Measurements from ENCODE around the gene RDH13.
"Not testable (repeated sequence)": the region's sequence is repeated elsewhere in the genome, so short reads cannot be mapped to it uniquely, and the experiment has no call there.

RDH13 gene

DNA sequence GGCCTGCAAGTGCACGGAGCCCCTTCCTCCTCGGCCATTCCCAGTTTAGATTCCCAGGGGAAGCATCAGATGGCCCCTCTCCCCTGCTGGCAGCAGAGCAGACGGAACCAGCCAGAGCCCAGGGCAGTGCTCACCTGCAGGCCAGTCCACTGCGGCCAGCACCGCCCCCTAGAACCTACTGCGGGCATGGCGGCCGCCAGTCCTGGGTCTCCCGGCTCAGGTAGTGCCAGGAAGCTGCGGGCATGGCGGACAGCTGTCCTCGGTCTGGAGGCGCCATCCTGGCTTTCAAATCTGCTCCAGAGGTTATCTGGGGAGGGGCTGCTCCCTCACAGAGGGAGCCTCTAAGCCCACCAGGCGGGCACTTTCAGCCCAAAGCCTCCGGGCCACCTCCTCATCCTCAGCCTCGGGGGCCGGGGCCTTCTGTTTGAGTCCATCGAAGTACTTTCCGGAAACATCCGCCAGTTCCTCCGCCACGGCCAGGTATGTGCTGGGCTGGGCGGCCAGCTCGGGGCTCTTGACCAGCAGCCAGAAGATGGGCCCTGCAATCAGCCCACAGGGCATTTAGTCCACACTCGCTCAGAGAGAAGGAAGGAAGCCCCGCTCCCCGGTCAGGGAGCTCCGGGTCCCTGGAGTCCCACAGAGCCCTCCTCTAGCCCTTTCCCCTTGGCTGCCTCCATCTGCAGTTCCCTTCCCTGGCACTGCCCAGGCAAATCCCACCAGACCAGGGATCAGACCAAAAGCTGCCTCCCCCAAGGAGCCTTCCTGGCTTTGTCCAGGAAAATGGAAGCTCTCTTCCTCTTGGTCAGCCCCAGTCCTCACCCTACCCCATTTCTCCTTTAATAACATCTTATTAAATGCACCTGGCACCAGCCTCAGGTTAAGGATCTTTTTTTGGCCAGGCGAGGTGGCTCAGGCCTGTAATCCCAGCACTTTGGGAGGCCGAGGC lies 17.9 kb downstream of the RDH13 start:
- DNase-seq (ENCODE audit: low read depth): no peak

DNA sequence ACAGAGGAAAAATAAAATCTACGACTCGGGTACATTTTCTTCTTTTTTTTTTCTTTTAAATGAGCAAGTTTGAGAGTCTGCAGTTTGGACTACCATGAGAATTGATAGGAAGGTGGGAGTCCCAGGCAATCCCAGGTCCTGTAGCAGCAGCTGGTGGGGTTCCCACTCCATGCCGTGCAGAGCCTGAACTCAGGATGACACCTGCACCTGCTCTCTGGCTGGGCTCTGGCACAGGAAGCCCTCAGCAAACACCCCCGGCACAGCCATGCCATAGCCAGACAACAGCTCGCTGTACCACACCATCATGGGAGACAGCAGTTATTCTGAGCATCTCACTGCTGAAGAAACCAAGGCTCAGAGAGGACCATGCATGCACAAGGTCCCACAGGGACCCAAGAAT lies 18.7 kb downstream of the RDH13 start:
- DNase-seq (ENCODE audit: low read depth): no peak

DNA sequence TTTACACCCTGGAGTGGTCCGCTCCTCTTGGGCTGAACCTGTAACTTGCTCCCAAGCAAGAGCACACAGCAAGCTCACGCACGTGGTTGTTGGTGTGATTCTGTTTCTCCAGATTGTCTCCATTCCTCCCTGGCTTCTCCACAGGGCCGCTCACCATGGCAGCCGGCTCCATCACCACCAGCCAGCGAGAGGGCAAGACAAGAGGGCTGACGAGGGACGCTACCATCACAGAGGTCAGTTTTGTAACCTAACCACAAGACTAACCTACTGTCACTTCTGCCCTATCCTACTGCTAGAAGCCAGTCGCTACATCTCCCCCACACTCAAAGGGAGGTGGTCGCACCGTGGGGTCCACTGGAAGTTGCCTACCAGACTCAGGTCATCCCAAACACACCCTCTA lies 20.3 kb downstream of the RDH13 start:
- no peak for DNase-seq (ENCODE audit: low read depth)

DNA sequence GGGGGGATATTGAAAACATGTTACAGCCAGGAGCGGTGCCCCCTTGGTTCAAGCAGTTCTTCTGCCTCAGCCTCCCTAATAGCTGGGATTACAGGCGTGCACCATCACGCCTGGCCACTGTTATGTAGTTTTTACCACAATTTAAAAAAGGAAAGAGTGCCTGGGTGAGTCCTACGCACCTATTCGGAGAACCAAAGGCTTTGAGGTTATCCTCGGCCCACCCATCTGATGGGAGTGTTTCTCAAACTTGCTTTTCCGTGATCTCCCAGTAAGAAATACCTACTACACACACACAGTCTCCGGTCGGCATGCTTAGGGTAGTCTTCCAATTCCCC lies 20.6 kb downstream of the RDH13 start:
- DNase-seq (ENCODE audit: low read depth): no peak

DNA sequence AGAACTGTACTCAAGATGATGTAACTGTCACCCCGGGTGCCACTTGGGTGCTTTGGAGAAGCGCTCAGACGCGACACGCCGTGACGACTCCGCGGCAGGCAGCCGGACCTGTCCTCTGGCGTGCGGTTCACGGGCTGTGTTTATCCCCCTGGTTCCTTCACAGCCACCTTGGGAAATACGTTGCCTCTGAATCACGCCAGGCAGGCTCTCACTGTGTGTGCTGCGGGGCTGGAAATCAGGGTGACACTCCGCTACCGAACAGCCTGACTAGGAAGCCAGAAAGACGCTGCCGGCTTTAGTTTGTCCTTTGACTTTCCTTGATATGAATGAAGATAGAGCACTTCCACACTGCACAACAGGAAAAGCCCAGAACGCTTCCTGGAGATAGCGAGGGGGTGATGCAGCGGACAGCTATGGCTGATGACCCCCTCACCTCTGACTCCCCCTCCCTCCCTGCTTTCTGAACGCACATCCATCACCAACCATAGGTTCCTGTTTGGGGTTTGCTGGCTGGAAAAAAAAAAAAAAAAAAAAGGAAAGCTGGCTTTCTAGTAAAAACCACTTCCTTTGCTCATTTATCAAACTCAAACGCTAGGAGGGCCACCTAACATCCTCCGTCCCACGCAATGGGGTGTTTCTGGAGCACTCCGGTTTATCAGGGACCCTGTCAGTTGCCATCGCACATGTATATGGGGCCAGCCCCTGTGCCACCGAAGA lies 21.2 kb downstream of the RDH13 start:
- peak; percentile 10 for DNase-seq (ENCODE audit: low read depth)

DNA sequence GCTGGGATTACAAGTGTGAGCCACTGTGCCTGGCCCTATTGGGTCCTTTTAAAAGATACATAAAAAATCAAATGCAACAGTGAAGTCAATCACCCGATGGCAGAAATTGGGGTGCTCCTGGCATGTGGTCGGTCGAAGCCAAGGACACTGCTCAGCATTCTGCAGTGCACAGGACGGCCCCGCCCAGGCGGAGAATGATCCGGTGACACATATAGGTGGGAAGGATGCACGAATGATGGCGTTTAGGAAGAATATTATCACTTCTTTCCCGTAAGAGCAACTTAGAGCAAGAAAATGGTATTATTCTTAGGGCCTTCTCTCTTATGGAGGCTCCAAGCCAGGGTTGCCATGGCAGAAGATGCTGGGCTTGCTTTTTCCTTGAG lies 21.7 kb downstream of the RDH13 start:
- no peak for DNase-seq (ENCODE audit: low read depth)

DNA sequence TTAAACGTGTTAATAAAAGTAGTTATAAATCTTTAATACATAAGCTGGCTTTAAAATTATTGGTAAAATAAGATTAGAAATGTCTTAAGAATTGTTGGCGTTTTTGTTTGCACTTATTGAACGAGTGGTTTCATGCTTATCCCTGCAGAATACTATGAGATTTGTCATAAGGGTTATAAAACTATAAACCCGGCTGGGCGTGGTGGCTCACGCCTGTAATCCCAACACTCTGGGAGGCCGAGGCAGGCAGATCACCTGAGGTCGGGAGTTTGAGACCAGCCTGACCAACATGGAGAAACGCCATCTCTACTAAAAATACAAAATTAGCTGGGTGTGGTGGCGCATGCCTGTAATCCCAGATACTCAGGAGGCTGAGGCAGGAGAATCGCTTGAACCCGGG lies 22.3 kb downstream of the RDH13 start:
- DNase-seq (ENCODE audit: low read depth): not testable (repeated sequence)

DNA sequence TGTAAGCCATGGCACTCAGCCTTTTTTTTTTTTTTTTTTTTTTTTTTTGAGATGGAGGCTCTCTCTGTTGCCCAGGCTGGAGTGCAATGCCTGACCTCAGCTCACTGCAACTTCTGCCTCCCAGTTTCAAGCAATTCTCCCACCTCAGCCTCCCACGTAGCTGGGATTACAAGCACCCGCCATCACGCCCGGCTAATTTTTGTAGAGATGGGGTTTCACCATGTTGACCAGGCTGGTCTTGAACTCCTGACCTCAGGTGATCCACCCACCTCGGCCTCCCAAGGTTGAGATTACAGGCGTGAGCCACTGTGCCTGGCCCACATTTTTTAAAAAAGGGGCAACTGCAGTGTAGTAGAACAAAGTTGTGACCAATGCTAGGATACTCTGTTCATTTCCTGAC lies 25.3 kb downstream of the RDH13 start:
- DNase-seq (ENCODE audit: low read depth): not testable (repeated sequence)

DNA sequence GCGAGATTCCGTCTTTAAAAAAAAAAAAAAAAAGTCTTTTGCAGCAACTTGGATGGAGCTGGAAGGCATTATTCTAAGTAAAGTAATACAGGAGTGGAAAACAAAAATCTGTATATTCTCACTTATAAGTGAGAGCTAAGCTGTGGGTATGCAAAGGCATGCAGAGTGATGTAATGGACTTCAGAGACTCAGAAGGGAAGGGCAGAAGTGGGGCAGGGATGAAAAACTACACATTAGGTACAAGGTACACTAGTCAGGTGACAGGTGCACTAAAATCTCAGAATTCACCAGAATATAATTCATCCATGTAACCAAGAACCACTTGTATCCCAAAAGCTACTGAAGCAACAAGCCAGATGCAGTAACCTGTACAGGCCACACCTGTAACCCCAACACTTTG lies 26.9 kb downstream of the RDH13 start:
- DNase-seq (ENCODE audit: low read depth): no peak

DNA sequence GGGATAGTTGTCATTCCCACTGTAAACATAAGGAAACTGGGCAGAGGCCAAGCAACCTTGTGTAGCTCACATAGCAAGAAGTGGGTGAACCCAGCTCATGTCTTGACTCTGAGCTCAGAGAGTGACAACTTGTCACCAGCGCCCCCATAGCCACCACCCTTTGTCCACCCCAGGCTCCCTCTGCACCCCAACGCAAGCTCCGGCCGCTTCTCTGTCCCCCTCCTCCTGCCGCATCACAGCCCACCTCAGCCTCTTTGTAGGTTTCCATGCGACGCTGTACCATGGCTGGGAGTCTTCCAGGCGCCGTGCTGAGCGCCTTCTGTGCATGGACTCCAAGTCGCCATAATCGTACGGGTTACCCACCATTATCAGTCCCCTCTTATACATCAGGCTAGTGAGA lies 28.2 kb downstream of the RDH13 start:
- DNase-seq (ENCODE audit: low read depth): no peak

DNA sequence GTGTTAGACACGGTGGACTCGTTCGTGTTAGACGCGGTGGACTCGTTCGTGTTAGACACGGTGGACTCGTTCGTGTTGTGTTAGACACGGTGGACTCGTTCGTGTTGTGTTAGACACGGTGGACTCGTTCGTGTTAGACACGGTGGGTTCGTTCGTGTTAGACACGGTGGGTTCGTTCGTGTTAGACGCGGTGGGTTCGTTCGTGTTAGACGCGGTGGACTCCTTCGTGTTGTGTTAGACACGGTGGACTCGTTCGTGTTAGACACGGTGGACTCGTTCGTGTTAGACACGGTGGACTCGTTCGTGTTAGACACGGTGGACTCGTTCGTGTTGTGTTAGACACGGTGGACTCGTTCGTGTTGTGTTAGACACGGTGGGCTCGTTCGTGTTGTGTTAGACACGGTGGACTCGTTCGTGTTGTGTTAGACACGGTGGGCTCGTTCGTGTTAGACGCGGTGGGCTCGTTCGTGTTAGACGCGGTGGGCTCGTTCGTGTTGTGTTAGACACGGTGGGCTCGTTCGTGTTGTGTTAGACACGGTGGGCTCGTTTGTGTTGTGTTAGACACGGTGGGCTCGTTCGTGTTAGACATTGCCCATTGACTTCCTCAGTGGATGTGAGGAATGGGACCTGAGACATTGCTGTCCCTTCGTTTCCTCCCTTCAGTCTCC lies 29.8 kb downstream of the RDH13 start:
- DNase-seq (ENCODE audit: low read depth): not testable (repeated sequence)

DNA sequence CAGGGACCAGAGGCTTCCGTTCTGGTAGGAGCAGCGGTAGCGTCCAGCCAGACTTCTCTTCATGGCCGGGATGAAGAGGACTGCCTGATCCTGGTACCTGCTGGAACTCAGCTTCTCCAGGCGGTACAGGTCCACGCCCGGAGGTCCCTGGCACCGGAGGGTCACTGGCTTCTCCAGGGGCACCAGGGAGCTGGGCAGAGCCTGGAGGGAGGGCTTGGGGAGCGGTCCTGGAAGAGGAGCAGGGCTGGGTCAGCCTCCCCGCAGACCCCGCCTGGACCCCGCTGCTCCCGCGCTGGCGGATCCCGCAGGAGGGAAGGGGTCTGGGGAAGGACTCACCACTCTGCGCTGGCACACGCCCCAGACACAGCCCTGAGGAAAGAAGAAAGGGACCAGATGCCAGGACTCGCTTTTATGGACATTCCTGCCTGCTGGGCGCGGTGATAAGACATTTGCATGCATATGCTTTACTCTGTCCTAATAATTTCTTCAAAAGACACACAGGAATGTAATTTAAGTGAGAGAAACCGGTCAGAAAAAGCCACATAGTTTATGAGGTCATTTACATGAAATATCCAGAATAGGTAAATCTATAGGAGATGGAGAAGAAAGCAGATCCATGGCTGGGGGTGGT lies 30.7 kb downstream of the RDH13 start:
- DNase-seq (ENCODE audit: low read depth): no peak

DNA sequence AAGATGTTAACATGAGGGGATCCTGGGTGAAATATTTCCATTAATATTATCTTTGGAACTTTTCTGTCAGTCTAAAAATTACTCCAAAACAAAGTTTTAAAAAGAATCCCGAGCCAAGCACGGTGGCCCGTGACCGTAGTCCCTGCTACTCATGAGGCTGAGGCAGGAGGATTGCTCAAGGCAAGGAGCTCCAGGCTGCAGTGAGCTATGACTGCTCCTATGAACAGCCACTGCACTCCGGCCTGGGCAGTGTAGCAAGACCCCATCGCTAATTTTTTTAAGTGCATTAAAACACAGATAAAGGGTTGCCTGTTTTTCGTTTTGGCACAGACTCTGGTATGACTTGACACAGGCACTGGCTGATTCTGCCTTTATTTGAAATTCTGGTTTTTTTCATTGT lies 31.8 kb downstream of the RDH13 start:
- DNase-seq (ENCODE audit: low read depth): no peak

DNA sequence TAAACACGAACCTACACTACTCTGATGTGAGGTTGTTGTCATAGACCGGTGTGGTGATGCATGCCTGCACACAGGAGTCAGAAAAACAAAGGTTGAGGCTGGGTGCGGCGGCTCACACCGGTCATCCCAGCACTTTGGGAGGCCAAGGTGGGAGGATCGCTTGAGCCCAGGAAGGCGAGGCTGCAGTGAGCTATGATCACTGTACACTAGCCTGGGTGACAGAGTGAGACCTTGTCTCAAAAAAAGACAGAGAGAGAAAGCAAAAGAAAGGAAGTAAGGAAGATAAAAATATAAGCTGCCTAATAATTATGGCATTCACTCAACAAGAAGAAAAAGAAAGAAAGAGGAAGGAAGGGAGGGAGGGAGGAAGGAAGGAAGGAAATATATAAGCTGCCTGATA lies 34.2 kb downstream of the RDH13 start:
- no peak for DNase-seq (ENCODE audit: low read depth)

DNA sequence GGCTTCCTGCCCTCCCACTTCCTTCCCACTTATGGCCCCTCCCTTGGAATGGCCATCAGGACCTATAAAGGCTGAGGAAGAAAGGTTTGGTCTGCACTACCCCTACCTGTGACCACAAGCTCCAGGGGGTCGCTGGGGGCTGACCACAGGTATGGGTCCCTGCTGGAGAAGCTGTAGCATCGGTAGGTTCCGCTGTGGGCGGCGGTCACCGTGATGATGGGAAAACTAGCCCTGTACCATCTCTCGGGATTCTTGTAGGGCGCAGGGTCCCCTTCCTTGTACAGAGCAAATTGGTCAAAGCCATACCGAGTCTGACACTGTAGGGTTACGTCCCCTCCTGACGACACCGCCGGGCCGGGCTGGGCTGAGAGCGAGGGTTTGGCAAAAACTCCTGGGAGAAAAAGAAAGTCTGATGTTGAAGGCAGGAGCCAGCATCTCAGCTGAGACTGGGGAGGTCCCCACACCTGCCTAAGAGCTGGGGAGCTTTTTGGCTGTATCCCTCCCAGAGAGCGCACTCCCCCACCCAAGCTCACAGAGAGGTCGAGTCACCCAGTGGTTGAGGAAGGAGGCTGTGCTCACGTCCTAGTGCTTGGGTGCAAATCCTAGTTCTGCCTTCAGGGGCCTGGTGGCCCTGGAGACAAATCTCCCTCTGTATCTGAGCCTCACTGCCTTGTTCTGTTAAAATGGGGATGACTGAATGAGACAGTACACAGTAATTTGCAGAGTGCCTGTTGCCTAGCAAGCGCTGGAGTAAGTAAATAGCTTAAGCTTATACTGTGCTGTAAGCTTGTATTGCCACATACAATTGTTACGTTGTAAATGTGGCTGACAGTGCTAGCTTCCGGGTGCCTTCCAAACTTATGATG lies 35.2 kb downstream of the RDH13 start:
- DNase-seq (ENCODE audit: low read depth): no peak

DNA sequence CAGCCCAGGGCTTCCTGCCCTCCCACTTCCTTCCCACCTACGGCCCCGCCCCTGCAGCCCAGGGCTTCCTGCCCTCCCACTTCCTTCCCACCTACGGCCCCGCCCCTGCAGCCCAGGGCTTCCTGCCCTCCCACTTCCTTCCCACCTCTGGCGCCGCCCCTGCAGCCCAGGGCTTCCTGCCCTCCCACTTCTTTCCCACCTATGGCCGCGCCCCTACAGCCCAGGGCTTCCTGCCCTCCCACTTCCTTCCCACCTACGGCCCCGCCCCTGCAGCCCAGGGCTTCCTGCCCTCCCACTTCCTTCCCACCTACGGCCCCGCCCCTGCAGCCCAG lies 35.8 kb downstream of the RDH13 start:
- not testable (repeated sequence) for DNase-seq (ENCODE audit: low read depth)

DNA sequence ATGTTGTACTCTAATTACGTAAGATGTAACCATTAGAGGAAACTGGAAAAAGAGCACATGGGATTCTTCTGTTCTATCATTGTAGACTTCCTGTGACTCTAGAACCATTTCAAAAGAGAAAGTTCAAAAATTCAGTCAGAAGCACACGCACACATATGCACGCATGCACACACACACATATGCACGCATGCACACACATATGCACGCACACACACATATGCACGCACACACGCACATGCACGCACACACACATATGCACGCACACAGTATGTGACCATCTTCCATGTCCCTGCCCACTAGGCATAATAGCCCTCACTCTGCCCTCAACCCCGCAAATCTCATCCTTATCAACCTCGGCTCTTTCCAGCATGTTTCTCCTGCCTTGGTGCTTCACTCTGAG lies 38.8 kb downstream of the RDH13 start:
- no peak for DNase-seq (ENCODE audit: low read depth)

DNA sequence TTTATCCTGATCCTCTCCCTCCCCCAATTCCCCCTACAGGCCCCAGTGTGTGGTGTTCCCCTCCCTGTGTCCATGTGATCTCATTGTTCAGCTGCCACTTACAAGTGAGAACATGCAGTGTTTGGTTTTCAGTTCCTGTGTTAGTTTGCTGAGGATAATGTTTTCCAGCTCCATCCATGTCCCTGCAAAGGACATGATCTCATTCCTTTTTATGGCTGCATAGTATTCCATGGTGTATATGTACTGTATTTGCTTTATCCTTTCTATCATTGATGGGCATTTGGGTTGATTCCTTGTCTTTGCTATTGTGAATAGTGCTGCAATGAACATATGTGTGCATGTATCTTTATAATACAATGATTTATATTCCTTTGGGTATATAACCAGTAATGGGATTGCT lies 42.6 kb downstream of the RDH13 start:
- DNase-seq (ENCODE audit: low read depth): not testable (repeated sequence)

DNA sequence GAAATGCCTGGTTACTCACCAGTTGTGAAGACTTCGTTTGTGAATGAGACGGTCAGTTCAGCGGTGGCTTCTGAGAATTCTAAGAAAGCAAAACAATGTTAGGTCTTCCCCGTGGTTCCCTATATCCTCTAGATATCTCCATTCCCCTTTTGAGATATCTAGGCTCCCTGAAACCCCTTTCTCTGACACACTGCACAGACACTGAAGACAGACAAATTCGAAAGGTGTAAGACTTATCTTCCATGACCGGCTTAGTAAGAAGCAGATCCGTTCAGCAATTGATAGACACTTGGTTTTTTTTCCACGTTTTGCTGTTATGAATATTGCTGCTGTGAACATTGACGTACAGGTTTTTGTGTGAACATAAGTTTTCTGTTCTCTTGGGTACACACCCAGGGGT lies 44.3 kb downstream of the RDH13 start:
- no peak for DNase-seq (ENCODE audit: low read depth)

DNA sequence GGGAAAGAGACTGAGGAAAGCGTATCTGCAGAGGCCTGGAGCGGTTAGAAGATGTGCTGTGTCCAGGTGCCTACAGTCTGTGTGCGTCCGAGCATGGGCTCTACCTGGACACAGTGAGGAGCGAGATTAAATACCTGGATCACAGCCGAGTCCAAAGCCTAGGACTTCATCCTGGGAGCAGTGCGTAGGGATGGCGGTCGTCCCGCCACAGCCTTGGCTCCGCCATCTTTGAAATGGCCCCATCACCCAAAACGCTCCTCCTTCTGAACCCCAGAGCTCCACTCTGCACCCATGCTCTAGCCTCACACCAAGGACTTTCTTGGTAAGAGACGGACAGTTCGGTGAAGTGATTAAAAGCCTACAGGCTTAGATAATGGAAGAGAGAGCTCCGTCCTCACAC lies 44.7 kb downstream of the RDH13 start:
- DNase-seq (ENCODE audit: low read depth): no peak

DNA sequence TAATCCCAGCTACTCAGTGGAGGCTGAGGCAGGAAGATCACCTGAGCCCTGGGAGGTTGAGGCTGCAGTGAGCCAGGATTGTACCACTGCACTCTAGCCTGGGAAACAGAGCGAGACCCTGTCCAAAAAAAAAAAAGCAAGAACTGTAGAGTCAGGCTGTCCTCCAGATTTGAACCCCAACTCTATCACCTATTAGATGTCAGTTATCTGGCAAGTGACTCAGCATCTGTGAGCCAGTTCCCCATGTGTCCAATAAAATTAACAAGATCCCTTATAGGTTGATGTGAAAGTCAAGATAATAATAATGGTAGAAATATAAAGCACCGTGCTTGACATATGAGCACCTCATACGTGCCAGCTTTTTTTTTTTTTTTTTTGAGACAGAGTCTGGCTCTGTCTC lies 46.9 kb downstream of the RDH13 start:
- DNase-seq (ENCODE audit: low read depth): no peak

DNA sequence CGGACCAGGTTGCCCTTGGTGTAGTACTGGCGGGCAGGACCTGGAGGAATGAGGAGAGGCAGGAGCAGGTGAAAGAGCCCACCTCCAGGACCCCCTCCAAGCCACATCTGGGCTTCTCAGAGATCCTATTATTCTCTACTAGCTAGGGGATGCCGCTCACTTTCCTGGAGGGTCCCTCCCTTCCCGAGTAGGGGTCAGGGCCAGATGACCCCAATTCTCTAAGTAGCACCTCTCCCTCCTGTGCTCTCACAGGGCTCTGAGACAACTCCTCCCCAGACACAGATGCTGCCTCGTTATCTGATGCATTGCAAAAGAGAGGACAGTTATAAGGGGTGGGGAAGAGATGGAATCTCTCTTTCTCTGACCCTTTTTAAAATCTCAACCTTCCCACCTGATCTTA lies 47.8 kb downstream of the RDH13 start:
- DNase-seq (ENCODE audit: low read depth): no peak
